Effector memory CD8-positive, alpha-beta T cell (primary cell): Measurements from ENCODE around the gene MYL5.

Experiments used
- ATAC-seq: fragments of 150-1000 bp; cut with Tn5 transposase; replicated peaks from 2 replicates; pipeline ENCODE4 v1.10.0; 2021; ENCODE audit warnings: mild to moderate bottlenecking, moderate library complexity
- DNase-seq, 3 experiments: peaks; one replicate each; pipeline ENCODE4 v3.0.0; 2021
- H3K27ac Mint-ChIP-seq, 2 donors: one replicate each; pipeline ENCODE4 v1.8.0; 2022; ENCODE audit warnings: mild to moderate bottlenecking in 2 of 2, mixed read lengths in 2 of 2, moderate library complexity in 2 of 2
- H3K27me3 Mint-ChIP-seq, 2 donors: one replicate each; pipeline ENCODE4 v1.8.0; 2022; ENCODE audit warnings: mixed read lengths in 2 of 2
- H3K36me3 Mint-ChIP-seq: one replicate; pipeline ENCODE4 v1.8.0; 2022; ENCODE audit warnings: mild to moderate bottlenecking, moderate library complexity, mixed read lengths; ENCODE audit not compliant: insufficient read depth
- H3K4me1 Mint-ChIP-seq, 2 donors: one replicate each; pipeline ENCODE4 v1.8.0; 2022; ENCODE audit warnings: low read depth in 2 of 2, mixed read lengths in 2 of 2
- H3K4me3 Mint-ChIP-seq, 2 donors: one replicate each; pipeline ENCODE4 v1.8.0; 2022; ENCODE audit warnings: mild to moderate bottlenecking in 2 of 2, mixed read lengths in 2 of 2, moderate library complexity in 2 of 2
- H3K9me3 Mint-ChIP-seq, 2 donors: one replicate each; pipeline ENCODE4 v1.8.0; 2022; ENCODE audit warnings: mixed read lengths in 2 of 2

Gene MYL5

GRCh38 chr4:710116-710515 lies 35.8 kb downstream of the MYL5 start:
- Mint-ChIP-seq H3K9me3 (no peaks in the 10 kb centered on the region), H3K27me3 (no peaks in the 10 kb centered on the region), H3K4me3 (peak overlapping the region in 1 of 2 donors; percentile 26), H3K36me3 (peaks cover 7% of the 10 kb centered on the region), H3K4me1 (peaks cover 31 to 34% of the 10 kb centered on the region in 2 donors), H3K27ac (peak overlapping the region in 1 of 2 donors; percentile 59)
- DNase-seq (no peak), ATAC-seq (no peak)

GRCh38 chr4:710916-711315 lies 36.6 kb downstream of the MYL5 start:
- H3K4me3 Mint-ChIP-seq = no peak overlapping the region
- no peaks in the 10 kb centered on the region for H3K27me3 Mint-ChIP-seq
- H3K27ac Mint-ChIP-seq = no peak overlapping the region

GRCh38 chr4:712093-712492 lies 37.8 kb downstream of the MYL5 start:
- peaks cover 4% of the 10 kb centered on the region for H3K36me3 Mint-ChIP-seq
- peaks cover 33% of the 10 kb centered on the region in 2 donors for H3K4me1 Mint-ChIP-seq
- no peak for DNase-seq
- no peaks in the 10 kb centered on the region for H3K27me3 Mint-ChIP-seq
- no peak overlapping the region for H3K4me3 Mint-ChIP-seq
- H3K27ac Mint-ChIP-seq = no peak overlapping the region
- no peak for ATAC-seq
- no peaks in the 10 kb centered on the region for H3K9me3 Mint-ChIP-seq

More at GRCh38 chr4:710916-711315, 36.6 kb downstream of the MYL5 start:
- no peak for ATAC-seq
- Mint-ChIP-seq H3K36me3 (peaks cover 4% of the 10 kb centered on the region), H3K9me3 (no peaks in the 10 kb centered on the region), H3K4me1 (peaks cover 32 to 33% of the 10 kb centered on the region in 2 donors)
- no peak for DNase-seq

DNA sequence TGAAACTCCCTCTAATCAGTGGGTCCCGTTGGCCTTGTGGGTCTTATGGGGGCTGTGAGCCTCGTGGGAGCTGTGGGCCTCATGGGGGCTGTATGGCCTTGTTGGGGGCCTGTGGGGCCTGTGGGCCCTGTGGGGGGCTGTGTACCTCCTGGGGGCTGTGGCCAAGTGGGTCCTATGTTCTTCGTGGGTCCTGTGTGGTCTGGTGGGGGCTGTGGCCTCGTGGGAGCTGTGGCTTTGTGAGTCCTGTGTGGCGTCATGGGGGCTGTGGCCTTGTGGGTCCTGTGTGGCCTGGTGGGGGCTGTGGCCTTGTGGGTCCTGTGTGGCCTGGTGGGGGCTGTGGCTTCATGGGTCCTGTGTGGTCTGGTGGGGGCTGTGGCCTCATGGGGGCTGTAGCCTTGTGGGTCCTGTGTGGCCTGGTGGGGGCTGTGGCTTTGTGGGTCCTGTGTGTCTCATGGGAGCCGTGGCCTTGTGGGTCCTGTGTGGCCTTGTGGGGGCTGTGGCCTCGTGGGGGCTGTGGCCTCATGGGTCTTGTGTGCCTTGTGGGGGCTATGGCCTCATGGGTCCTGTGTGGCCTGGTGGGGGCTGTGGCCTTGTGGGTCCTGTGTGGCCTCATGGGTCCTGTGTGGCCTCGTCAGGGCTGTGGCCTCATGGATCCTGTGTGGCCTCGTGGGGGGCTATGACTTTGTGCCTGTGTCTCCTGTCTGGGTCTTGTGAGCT lies 38.7 kb downstream of the MYL5 start:
- DNase-seq (no peak), ATAC-seq (no peak)
- H3K36me3 Mint-ChIP-seq = peaks cover 4% of the 10 kb centered on the region
- no peak overlapping the region for H3K4me3 Mint-ChIP-seq
- H3K27ac Mint-ChIP-seq = peak overlapping the region in 1 of 2 donors; percentile 35
- H3K9me3 Mint-ChIP-seq = no peaks in the 10 kb centered on the region
- H3K27me3 Mint-ChIP-seq = no peaks in the 10 kb centered on the region
- peaks cover 38 to 40% of the 10 kb centered on the region in 2 donors for H3K4me1 Mint-ChIP-seq

- H3K27ac Mint-ChIP-seq = no peak overlapping the region
- no peaks in the 10 kb centered on the region for H3K27me3 Mint-ChIP-seq
Measured at GRCh38 chr4:714087-714486, 39.7 kb downstream of the MYL5 start.

GRCh38 chr4:717601-718320 lies 43.4 kb downstream of the MYL5 start:
- peaks cover 5% of the 10 kb centered on the region for H3K36me3 Mint-ChIP-seq
- peaks cover 36 to 41% of the 10 kb centered on the region in 2 donors for H3K4me1 Mint-ChIP-seq
- H3K27ac Mint-ChIP-seq = peak overlapping the region in 1 of 2 donors; percentile 89
- H3K4me3 Mint-ChIP-seq = no peak overlapping the region
- no peak for DNase-seq
- no peaks in the 10 kb centered on the region for H3K9me3 Mint-ChIP-seq
- no peaks in the 10 kb centered on the region for H3K27me3 Mint-ChIP-seq
- ATAC-seq = no peak

More at GRCh38 chr4:714087-714486, 39.7 kb downstream of the MYL5 start:
- Mint-ChIP-seq H3K9me3 (no peaks in the 10 kb centered on the region), H3K4me3 (no peak overlapping the region), H3K36me3 (peaks cover 4% of the 10 kb centered on the region), H3K4me1 (peaks cover 32 to 37% of the 10 kb centered on the region in 2 donors)
- no peak for ATAC-seq
- DNase-seq = no peak

DNA sequence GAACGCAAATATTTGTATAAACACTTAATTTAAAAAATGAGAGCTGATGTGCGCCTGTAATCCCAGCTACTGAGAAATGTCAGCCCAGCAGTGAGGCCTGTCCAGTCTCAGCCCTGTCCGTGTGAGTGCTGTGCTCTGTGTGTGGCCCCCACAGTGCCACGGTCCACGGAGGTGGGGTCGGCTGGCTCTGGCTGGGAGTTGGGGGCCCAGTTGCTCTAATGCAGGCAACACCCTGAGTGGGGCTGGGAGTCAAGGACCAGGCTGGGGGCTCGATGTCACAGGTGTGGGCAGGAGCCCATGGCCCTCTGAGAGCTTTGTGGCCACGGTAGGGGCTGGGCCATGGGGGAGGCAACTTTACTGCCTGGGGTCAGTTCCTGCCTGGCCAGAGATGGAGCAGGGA lies 44.1 kb downstream of the MYL5 start:
- DNase-seq (no peak), ATAC-seq (no peak)
- H3K36me3 Mint-ChIP-seq = peaks cover 10% of the 10 kb centered on the region
- H3K27ac Mint-ChIP-seq = peak overlapping the region; percentile 82 to 89
- H3K4me3 Mint-ChIP-seq = no peak overlapping the region
- no peaks in the 10 kb centered on the region for H3K27me3 Mint-ChIP-seq
- H3K9me3 Mint-ChIP-seq = no peaks in the 10 kb centered on the region
- H3K4me1 Mint-ChIP-seq = peaks cover 39 to 44% of the 10 kb centered on the region in 2 donors

DNA sequence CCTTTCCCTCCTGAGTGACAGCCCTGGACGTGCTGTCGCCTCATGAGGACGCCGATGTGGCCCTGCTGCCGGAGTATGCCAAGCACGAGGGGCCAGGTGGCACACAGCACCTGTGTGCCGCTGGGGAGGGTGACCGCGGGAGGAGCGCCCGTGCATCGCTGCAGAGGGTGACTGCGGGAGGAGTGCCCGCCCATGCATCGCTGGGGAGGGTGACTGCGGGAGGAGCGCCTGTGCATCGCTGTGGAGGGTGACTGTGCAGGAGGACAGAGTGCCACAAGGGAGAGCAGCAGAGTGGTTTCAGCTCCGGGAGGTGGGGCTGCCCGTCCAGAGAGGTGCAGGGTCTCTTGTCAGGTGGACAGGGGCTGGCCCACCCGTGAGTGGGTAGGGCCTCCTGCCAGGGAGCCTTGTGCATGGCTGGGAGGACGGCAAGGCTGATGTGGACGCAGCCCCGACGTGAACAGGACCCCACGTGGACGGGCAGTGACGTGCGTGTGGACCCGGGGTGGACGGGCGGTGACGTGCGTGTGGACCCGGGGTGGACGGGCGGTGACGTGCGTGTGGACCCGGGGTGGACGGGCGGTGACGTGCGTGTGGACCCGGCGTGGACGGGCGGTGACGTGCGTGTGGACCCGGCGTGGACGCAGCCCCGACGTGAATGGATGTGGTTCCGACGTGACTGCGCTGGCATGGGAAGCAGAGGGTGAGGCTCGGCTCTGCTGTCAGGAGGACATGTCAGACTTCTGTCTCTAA lies 45.9 kb downstream of the MYL5 start:
- ATAC-seq = no peak
- Mint-ChIP-seq H3K36me3 (peaks cover 24% of the 10 kb centered on the region), H3K4me3 (no peak overlapping the region), H3K27me3 (no peaks in the 10 kb centered on the region), H3K27ac (peak overlapping the region in 1 of 2 donors; percentile 87), H3K4me1 (peaks cover 40 to 45% of the 10 kb centered on the region in 2 donors), H3K9me3 (no peaks in the 10 kb centered on the region)
- DNase-seq = no peak

- Mint-ChIP-seq H3K36me3 (peaks cover 24% of the 10 kb centered on the region), H3K4me1 (peaks cover 40 to 45% of the 10 kb centered on the region in 2 donors), H3K27me3 (no peaks in the 10 kb centered on the region), H3K9me3 (no peaks in the 10 kb centered on the region), H3K27ac (no peak overlapping the region), H3K4me3 (no peak overlapping the region)
- DNase-seq (no peak), ATAC-seq (no peak)
Measured at GRCh38 chr4:721261-722168, 47.2 kb downstream of the MYL5 start.

DNA sequence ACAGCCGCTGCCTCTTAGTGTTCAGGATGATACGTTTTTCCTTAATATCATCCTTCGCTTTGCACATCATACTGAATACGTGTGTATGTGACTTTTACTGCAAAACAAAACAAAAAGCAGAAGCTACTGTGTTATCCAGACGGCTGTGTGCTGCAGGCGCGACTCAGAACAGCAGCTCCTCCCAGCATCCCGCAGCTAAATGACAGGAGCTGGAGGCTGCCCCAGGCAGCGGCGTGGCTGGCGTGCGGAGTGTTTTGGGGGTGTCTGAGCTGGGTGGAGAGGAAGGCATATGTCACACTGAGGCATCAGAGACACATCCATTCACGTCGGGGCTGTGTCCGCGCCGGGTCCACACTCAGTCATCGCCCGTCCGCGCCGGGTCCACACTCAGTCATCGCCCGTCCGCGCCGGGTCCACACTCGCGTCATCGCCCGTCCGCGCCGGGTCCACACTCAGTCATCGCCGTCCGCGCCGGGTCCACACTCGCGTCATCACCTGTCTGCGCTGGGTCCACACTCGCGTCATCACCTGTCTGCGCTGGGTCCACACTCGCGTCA lies 47.9 kb downstream of the MYL5 start:
- Mint-ChIP-seq H3K4me3 (no peak overlapping the region), H3K9me3 (no peaks in the 10 kb centered on the region), H3K36me3 (peaks cover 24% of the 10 kb centered on the region), H3K4me1 (peaks cover 41 to 45% of the 10 kb centered on the region in 2 donors), H3K27me3 (no peaks in the 10 kb centered on the region), H3K27ac (no peak overlapping the region)
- ATAC-seq (no peak), DNase-seq (no peak)

- peaks cover 36 to 39% of the 10 kb centered on the region in 2 donors for H3K4me1 Mint-ChIP-seq
- H3K9me3 Mint-ChIP-seq = no peaks in the 10 kb centered on the region
- ATAC-seq = no peak
- H3K27me3 Mint-ChIP-seq = no peaks in the 10 kb centered on the region
- peak overlapping the region; percentile 74 to 85 for H3K27ac Mint-ChIP-seq
- H3K4me3 Mint-ChIP-seq = no peak overlapping the region
- DNase-seq = no peak
- peaks cover 24% of the 10 kb centered on the region for H3K36me3 Mint-ChIP-seq
Measured at GRCh38 chr4:722851-723360, 48.6 kb downstream of the MYL5 start.

- no peaks in the 10 kb centered on the region for H3K9me3 Mint-ChIP-seq
- no peak for DNase-seq
- H3K36me3 Mint-ChIP-seq = peaks cover 24% of the 10 kb centered on the region
- H3K4me3 Mint-ChIP-seq = no peak overlapping the region
- ATAC-seq = no peak
- peak overlapping the region; percentile 74 to 85 for H3K27ac Mint-ChIP-seq
- no peaks in the 10 kb centered on the region for H3K27me3 Mint-ChIP-seq
- peaks cover 33 to 36% of the 10 kb centered on the region in 2 donors for H3K4me1 Mint-ChIP-seq
Measured at GRCh38 chr4:723751-724530, 49.6 kb downstream of the MYL5 start.
